Panc1 (cell line): ENCODE results near the gene TRDMT1.

Source experiments
- CTCF ChIP-seq: fragments of 450-650 bp; IDR thresholded peaks from 2 replicates; pipeline ENCODE4 v1.5.1; 2017; ENCODE audit warnings: mild to moderate bottlenecking
- POLR2AphosphoS5 ChIP-seq: IDR thresholded peaks from 2 replicates; pipeline ENCODE4 v1.6.1; 2012; ENCODE audit warnings: mild to moderate bottlenecking, low read depth, low read length, moderate library complexity
- REST ChIP-seq, 2 experiments: IDR thresholded peaks; 2 replicates each; pipeline ENCODE4 v1.6.1; 2011 to 2012; ENCODE audit warnings: low read depth in 2 of 2, control low read depth in 1 of 2, low read length in 1 of 2, mild to moderate bottlenecking in 1 of 2, moderate library complexity in 1 of 2; ENCODE audit not compliant: insufficient read depth in 1 of 2
- TCF7L2 ChIP-seq: IDR thresholded peaks from 2 replicates; pipeline ENCODE4 v1.6.1; 2011; ENCODE audit warnings: mild to moderate bottlenecking, low read depth, low read length, inconsistent platforms

GRCh38 chr10:17209881-17210280 lies 8.4 kb upstream of the TRDMT1 start:
- TF ChIP-seq CTCF (no peak), POLR2AphosphoS5 (no peak), TCF7L2 (no peak), REST (IDR thresholded peaks at IDR 0.05; ENCODE audit: insufficient read depth in 1 of 2, low read depth in 2 of 2, low read length in 1 of 2) (no peak)
